Upper lobe of left lung (tissue), 4 donors: ENCODE data around the gene ZNHIT2.

Experiments used
- POLR2AphosphoS5 ChIP-seq, 2 donors: sonication (generic); formaldehyde crosslinking; IDR thresholded peaks; one replicate each; pipeline ENCODE4 v1.5.1; 2017; ENCODE audit warnings: antibody characterized with exemption in 2 of 2
- TF ChIP-seq, protein P1 (sequence below), 6 experiments: fragments of 450-650 bp in 4 of 6; fragments of 200-600 bp in 2 of 6; sonication (generic) in 2 of 6; IDR thresholded peaks; one replicate each; pipeline ENCODE4 v1.5.1; 2016 to 2019; ENCODE audit warnings: antibody characterized with exemption in 6 of 6

DNA sequence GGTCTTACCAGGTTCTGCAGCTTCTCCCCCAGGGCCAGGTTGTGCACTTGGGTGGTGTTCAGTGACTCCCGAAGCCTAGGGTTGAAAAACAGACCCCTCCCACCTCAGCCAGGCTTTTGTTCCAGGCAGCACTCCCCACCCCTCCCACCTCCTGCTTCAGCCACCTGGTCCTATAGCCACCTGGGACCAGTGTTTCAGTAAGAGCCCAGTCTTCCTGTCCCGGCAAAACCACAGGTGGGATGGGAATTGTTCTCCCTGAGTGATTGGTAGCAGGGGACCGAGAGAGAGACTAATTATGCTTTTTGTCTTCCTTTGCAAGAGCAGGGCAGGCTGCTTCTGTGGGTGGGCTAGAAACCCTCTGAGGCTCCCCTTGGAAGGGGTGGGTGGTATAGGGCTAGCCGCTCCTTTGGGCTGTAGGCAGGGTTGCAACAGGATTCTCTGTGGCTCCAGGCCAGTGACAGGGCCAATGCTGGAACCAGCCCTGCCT lies 50.7 kb downstream of the ZNHIT2 start:
- no peak for TF ChIP-seq POLR2AphosphoS5 (IDR thresholded peaks at IDR 0.05)
- TF ChIP-seq, protein P1, sequence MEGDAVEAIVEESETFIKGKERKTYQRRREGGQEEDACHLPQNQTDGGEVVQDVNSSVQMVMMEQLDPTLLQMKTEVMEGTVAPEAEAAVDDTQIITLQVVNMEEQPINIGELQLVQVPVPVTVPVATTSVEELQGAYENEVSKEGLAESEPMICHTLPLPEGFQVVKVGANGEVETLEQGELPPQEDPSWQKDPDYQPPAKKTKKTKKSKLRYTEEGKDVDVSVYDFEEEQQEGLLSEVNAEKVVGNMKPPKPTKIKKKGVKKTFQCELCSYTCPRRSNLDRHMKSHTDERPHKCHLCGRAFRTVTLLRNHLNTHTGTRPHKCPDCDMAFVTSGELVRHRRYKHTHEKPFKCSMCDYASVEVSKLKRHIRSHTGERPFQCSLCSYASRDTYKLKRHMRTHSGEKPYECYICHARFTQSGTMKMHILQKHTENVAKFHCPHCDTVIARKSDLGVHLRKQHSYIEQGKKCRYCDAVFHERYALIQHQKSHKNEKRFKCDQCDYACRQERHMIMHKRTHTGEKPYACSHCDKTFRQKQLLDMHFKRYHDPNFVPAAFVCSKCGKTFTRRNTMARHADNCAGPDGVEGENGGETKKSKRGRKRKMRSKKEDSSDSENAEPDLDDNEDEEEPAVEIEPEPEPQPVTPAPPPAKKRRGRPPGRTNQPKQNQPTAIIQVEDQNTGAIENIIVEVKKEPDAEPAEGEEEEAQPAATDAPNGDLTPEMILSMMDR (IDR thresholded peaks at IDR 0.05) = no peak
